ENCODE data around the gene ADAD2. TPM values are rescaled to one million over a fixed set of nuclear protein-coding genes. Genes with fewer than 3 reads are reported as not detected.

ADAD2 gene
- total RNA-seq, 1 donor from 2014 or later = not detected

- Mint-ChIP-seq H3K4me3 (ENCODE audit: unreplicated experiment) (no peak overlapping the region), H3K9me3 (ENCODE audit: unreplicated experiment) (no peaks in the 10 kb centered on the region), H3K36me3 (ENCODE audit: unreplicated experiment) (no peaks in the 10 kb centered on the region), H3K27ac (ENCODE audit: unreplicated experiment) (no peak overlapping the region), H3K27me3 (ENCODE audit: unreplicated experiment) (peaks cover 71% of the 10 kb centered on the region), H3K4me1 (ENCODE audit: unreplicated experiment) (peaks cover 7% of the 10 kb centered on the region)
- DNase-seq (ENCODE audit: extremely low spot score, unreplicated experiment) = no peak
- TF ChIP-seq CTCF (IDR thresholded peaks at IDR 0.05) = no peak
These were observed 42.8 kb downstream of the ADAD2 start for GRCh38 chr16:84233748-84234147.

- H3K27ac Mint-ChIP-seq (ENCODE audit: unreplicated experiment) = no peak overlapping the region
- H3K27me3 Mint-ChIP-seq (ENCODE audit: unreplicated experiment) = peaks cover 78% of the 10 kb centered on the region
- no peaks in the 10 kb centered on the region for H3K9me3 Mint-ChIP-seq (ENCODE audit: unreplicated experiment)
- H3K4me3 Mint-ChIP-seq (ENCODE audit: unreplicated experiment) = no peak overlapping the region
- no peak for TF ChIP-seq CTCF (IDR thresholded peaks at IDR 0.05)
- no peaks in the 10 kb centered on the region for H3K36me3 Mint-ChIP-seq (ENCODE audit: unreplicated experiment)
- H3K4me1 Mint-ChIP-seq (ENCODE audit: unreplicated experiment) = no peaks in the 10 kb centered on the region
- no peak for DNase-seq (ENCODE audit: extremely low spot score, unreplicated experiment)
These were observed 43.6 kb downstream of the ADAD2 start for GRCh38 chr16:84234321-84235241.

- Mint-ChIP-seq H3K27me3 (ENCODE audit: unreplicated experiment) (peaks cover 82% of the 10 kb centered on the region), H3K36me3 (ENCODE audit: unreplicated experiment) (no peaks in the 10 kb centered on the region), H3K4me3 (ENCODE audit: unreplicated experiment) (no peak overlapping the region), H3K9me3 (ENCODE audit: unreplicated experiment) (no peaks in the 10 kb centered on the region), H3K4me1 (ENCODE audit: unreplicated experiment) (no peaks in the 10 kb centered on the region), H3K27ac (ENCODE audit: unreplicated experiment) (no peak overlapping the region)
- DNase-seq (ENCODE audit: extremely low spot score, unreplicated experiment) = no peak
- no peak for TF ChIP-seq CTCF (IDR thresholded peaks at IDR 0.05)
These were observed 45.7 kb downstream of the ADAD2 start for GRCh38 chr16:84236671-84237070.

GRCh38 chr16:84237994-84238750 is 47.2 kb downstream of the ADAD2 start:
- Mint-ChIP-seq H3K27me3 (ENCODE audit: unreplicated experiment) (peaks cover 78% of the 10 kb centered on the region), H3K9me3 (ENCODE audit: unreplicated experiment) (no peaks in the 10 kb centered on the region), H3K27ac (ENCODE audit: unreplicated experiment) (no peak overlapping the region), H3K4me1 (ENCODE audit: unreplicated experiment) (no peaks in the 10 kb centered on the region), H3K36me3 (ENCODE audit: unreplicated experiment) (no peaks in the 10 kb centered on the region), H3K4me3 (ENCODE audit: unreplicated experiment) (no peak overlapping the region)
- no peak for DNase-seq (ENCODE audit: extremely low spot score, unreplicated experiment)
- no peak for TF ChIP-seq CTCF (IDR thresholded peaks at IDR 0.05)

Data from osteocyte (in vitro differentiated cells).